ENCODE measurements around the gene DGKB. TPM values are rescaled to one million over a fixed set of nuclear protein-coding genes. Genes with fewer than 3 reads are reported as not detected.

DGKB gene
- total RNA-seq, 1 experiment from 2014 or later = not detected

DNA sequence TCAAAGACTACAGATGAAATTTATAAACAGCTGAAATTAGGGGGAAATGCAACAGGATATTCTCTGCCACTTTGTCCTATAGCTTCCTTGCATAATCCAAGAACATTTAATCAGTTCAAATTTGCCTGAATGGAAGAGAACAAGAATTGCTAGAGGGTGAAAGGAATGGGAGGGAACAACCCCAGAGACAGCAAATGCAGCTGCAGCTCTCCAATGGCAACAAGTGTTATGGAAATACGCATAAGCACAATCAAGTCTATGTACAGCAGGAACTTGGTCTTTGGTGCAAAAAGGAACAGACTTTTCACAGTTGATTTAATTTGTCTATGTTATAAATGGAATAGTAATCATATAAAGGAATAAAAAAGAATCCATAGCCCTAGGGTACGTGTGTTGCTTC, 644.1 kb downstream of the DGKB start:
- in situ Hi-C loops (cut with HindIII; ENCODE audit: low pct_unique_long_range_greater_than_20kb, low sequenced_read_pairs) = no loop called here
- no peak overlapping the region for H3K27ac ChIP-seq (ENCODE audit: low read length)
- no peak for ATAC-seq
- H3K36me3 ChIP-seq (ENCODE audit: control insufficient read depth, insufficient read depth, low read length) = no peaks in the 10 kb centered on the region
- H3K4me1 ChIP-seq (ENCODE audit: control insufficient read depth, insufficient read depth, low read length) = no peaks in the 10 kb centered on the region
- H3K9me3 ChIP-seq (ENCODE audit: control insufficient read depth, insufficient read depth, low read depth, low read length) = no peaks in the 10 kb centered on the region
- DNase-seq (ENCODE audit: low read depth, low spot score) = no peak
- TF ChIP-seq POLR2AphosphoS5 (IDR thresholded peaks at IDR 0.05; ENCODE audit: low read depth, low read length) (no peak), REST (IDR thresholded peaks at IDR 0.05; ENCODE audit: insufficient read depth in 1 of 2, low read depth in 2 of 2, low read length in 1 of 2) (no peak), TCF7L2 (IDR thresholded peaks at IDR 0.05; ENCODE audit: low read depth, low read length) (no peak), SIN3A (IDR thresholded peaks at IDR 0.05; ENCODE audit: borderline replicate concordance, insufficient read depth, low read depth, low read length) (no peak), CTCF (IDR thresholded peaks at IDR 0.05) (no peak)
- no peak overlapping the region for H3K4me3 ChIP-seq (ENCODE audit: low read depth in 2 of 2, low read length in 2 of 2)
- no TSS peak for BruUV-seq (replicated peaks)
- ChIA-PET CTCF (interaction anchor here (0.5 kb wide), 1 partner anchor 13 kb away, joined by 3 read pairs; no protein-coding TSS in a partner anchor), POLR2A (no interaction called here)
- intact Hi-C loops (cut with micrococcal nuclease; ENCODE audit: unreplicated experiment) = no loop called here
- H3K27me3 ChIP-seq (ENCODE audit: control insufficient read depth, insufficient read depth, low read length) = no peaks in the 10 kb centered on the region

- intact Hi-C loops (cut with micrococcal nuclease; ENCODE audit: unreplicated experiment) = no loop called here
- Histone ChIP-seq H3K27ac (ENCODE audit: low read length) (no peak overlapping the region), H3K4me3 (ENCODE audit: low read depth in 2 of 2, low read length in 2 of 2) (no peak overlapping the region), H3K36me3 (ENCODE audit: control insufficient read depth, insufficient read depth, low read length) (no peaks in the 10 kb centered on the region), H3K9me3 (ENCODE audit: control insufficient read depth, insufficient read depth, low read depth, low read length) (no peaks in the 10 kb centered on the region), H3K4me1 (ENCODE audit: control insufficient read depth, insufficient read depth, low read length) (no peaks in the 10 kb centered on the region), H3K27me3 (ENCODE audit: control insufficient read depth, insufficient read depth, low read length) (no peaks in the 10 kb centered on the region)
- BruUV-seq (replicated peaks) = no TSS peak
- TF ChIP-seq POLR2AphosphoS5 (IDR thresholded peaks at IDR 0.05; ENCODE audit: low read depth, low read length) = no peak
- no peak for TF ChIP-seq SIN3A (IDR thresholded peaks at IDR 0.05; ENCODE audit: borderline replicate concordance, insufficient read depth, low read depth, low read length)
- no peak for TF ChIP-seq CTCF (IDR thresholded peaks at IDR 0.05)
- no peak for TF ChIP-seq REST (IDR thresholded peaks at IDR 0.05; ENCODE audit: insufficient read depth in 1 of 2, low read depth in 2 of 2, low read length in 1 of 2)
- in situ Hi-C loops (cut with HindIII; ENCODE audit: low pct_unique_long_range_greater_than_20kb, low sequenced_read_pairs) = no loop called here
- DNase-seq (ENCODE audit: low read depth, low spot score) = no peak
- CTCF ChIA-PET = no interaction called here
- no peak for ATAC-seq
- POLR2A ChIA-PET = no interaction called here
Measured at GRCh38 chr7:14252458-14252857, 650.1 kb downstream of the DGKB start.
